Glutamatergic neuron (in vitro differentiated cells): ENCODE data around the gene HOMER2. TPM values are rescaled to one million over a fixed set of nuclear protein-coding genes. Genes with fewer than 3 reads are reported as not detected.

Source experiments
- DNase-seq: peaks from one replicate; pipeline ENCODE4 v3.0.0; 2022
- H3K27ac Mint-ChIP-seq: one replicate; pipeline ENCODE4 v1.8.0; 2020; ENCODE audit warnings: mild to moderate bottlenecking, mixed read lengths, inconsistent platforms; ENCODE audit not compliant: unreplicated experiment
- H3K27me3 Mint-ChIP-seq: one replicate; pipeline ENCODE4 v1.8.0; 2020; ENCODE audit warnings: mild to moderate bottlenecking, moderate library complexity, mixed read lengths, inconsistent platforms; ENCODE audit not compliant: unreplicated experiment
- H3K36me3 Mint-ChIP-seq: one replicate; pipeline ENCODE4 v1.8.0; 2020; ENCODE audit warnings: mild to moderate bottlenecking, mixed read lengths, inconsistent platforms; ENCODE audit not compliant: unreplicated experiment
- H3K4me1 Mint-ChIP-seq: one replicate; pipeline ENCODE4 v1.8.0; 2020; ENCODE audit warnings: mild to moderate bottlenecking, low read depth, mixed read lengths, inconsistent platforms; ENCODE audit not compliant: unreplicated experiment
- H3K4me3 Mint-ChIP-seq: one replicate; pipeline ENCODE4 v1.8.0; 2020; ENCODE audit warnings: mild to moderate bottlenecking, mixed read lengths, inconsistent platforms; ENCODE audit not compliant: unreplicated experiment
- H3K9me3 Mint-ChIP-seq: one replicate; pipeline ENCODE4 v1.8.0; 2020; ENCODE audit warnings: mild to moderate bottlenecking, moderate library complexity, mixed read lengths, inconsistent platforms; ENCODE audit not compliant: unreplicated experiment
- total RNA-seq: library from RNA; stranded (reverse); fragmentation: NEBNext Ultra II Directional; extraction: Animal tissue kit (Norgen Biotek cat#: 25700); gene quantifications from one replicate; pipeline ENCODE4 v1.2.1, GENCODE V29; 2021; ENCODE audit not compliant: unreplicated experiment
- TF ChIP-seq, protein P1 (sequence below): fragments of 200-600 bp; sonication (generic); IDR thresholded peaks from one replicate; pipeline ENCODE4 v1.5.0; 2021; ENCODE audit not compliant: partially characterized antibody, unreplicated experiment

The HOMER2 gene
- total RNA-seq, 1 donor from 2014 or later, result 32.6 TPM

DNA sequence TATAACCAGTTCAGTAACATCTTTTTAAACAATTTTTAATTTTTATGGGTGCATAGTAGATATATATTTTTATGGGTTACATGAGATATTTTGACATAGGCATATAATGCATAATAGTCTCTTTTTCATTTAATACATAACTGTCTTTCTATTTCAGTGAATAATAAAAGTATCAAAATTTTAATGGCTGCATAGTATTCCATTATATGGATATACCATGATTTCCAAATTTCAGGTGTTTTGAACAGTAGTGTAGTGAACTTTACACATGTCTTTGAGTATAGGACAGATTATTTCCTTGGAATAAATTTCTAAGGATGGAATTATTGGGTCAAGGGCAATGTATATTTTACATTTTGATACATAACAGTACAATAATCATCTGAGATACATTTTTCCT is 132.4 kb downstream of the HOMER2 start:
- Mint-ChIP-seq H3K4me1 (no peaks in the 10 kb centered on the region), H3K9me3 (no peaks in the 10 kb centered on the region), H3K27me3 (peaks cover 2% of the 10 kb centered on the region), H3K36me3 (peaks cover 4% of the 10 kb centered on the region), H3K4me3 (no peak overlapping the region), H3K27ac (no peak overlapping the region)
- TF ChIP-seq, protein P1, sequence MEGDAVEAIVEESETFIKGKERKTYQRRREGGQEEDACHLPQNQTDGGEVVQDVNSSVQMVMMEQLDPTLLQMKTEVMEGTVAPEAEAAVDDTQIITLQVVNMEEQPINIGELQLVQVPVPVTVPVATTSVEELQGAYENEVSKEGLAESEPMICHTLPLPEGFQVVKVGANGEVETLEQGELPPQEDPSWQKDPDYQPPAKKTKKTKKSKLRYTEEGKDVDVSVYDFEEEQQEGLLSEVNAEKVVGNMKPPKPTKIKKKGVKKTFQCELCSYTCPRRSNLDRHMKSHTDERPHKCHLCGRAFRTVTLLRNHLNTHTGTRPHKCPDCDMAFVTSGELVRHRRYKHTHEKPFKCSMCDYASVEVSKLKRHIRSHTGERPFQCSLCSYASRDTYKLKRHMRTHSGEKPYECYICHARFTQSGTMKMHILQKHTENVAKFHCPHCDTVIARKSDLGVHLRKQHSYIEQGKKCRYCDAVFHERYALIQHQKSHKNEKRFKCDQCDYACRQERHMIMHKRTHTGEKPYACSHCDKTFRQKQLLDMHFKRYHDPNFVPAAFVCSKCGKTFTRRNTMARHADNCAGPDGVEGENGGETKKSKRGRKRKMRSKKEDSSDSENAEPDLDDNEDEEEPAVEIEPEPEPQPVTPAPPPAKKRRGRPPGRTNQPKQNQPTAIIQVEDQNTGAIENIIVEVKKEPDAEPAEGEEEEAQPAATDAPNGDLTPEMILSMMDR, result no peak
- no peak for DNase-seq

- Mint-ChIP-seq H3K4me1 (peaks cover 13% of the 10 kb centered on the region), H3K27me3 (peaks cover 2% of the 10 kb centered on the region), H3K27ac (no peak overlapping the region), H3K4me3 (no peak overlapping the region), H3K9me3 (no peaks in the 10 kb centered on the region), H3K36me3 (no peaks in the 10 kb centered on the region)
- TF ChIP-seq, protein P1, result no peak
- DNase-seq, result no peak
Measured at GRCh38 chr15:82812994-82813393, 139.5 kb downstream of the HOMER2 start.

- DNase-seq, result no peak
- H3K4me3 Mint-ChIP-seq, result peak overlapping the region; percentile 98
- peak overlapping the region; percentile 87 for H3K27ac Mint-ChIP-seq
- peaks cover 13% of the 10 kb centered on the region for H3K4me1 Mint-ChIP-seq
- peaks cover 2% of the 10 kb centered on the region for H3K27me3 Mint-ChIP-seq
- no peaks in the 10 kb centered on the region for H3K36me3 Mint-ChIP-seq
- no peaks in the 10 kb centered on the region for H3K9me3 Mint-ChIP-seq
- TF ChIP-seq, protein P1, result no peak
Measured at GRCh38 chr15:82810890-82811426, 141.6 kb downstream of the HOMER2 start.

DNA sequence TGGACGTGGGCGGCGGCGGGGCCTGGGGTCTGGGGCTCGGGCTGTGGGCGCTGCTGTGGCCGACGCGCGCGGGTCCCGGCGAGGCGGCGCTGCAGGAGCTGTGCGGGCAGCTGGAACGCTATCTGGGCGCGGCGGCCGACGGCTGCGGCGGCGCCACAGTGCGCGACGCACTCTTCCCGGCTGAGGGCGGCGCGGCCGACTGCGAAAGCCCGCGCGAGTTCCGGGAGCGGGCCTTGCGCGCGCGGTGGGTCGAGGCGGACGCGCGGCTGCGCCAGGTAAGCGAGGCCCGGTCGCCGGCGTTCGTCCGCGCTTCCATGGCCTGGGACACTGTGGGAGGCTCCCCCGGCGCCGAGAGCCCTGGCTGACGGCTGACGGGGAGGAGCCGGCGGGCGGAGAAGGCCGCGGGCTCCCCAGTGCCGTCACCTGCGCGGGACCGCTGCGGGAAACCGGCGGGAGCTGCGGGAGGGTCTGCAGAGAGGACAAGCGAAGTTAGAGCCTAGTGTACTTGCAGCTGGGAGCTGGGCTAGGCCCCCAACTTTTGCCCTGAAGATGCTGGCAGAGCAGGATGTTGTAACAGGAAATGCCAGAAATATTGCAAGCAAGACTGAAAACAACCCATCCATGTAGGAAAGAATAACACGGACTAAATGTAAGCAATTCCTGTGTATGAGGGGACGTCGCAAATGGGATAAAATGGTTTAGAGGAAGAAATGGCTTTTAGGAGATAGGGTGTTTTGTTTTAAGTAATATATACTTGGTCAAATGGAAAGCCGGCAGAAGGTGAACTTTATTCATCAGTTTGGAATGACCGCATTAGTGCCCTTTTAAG is 142.2 kb downstream of the HOMER2 start:
- Mint-ChIP-seq H3K9me3 (no peaks in the 10 kb centered on the region), H3K4me3 (peak overlapping the region; percentile 98), H3K36me3 (no peaks in the 10 kb centered on the region), H3K27ac (peak overlapping the region; percentile 87), H3K4me1 (peaks cover 13% of the 10 kb centered on the region), H3K27me3 (peaks cover 2% of the 10 kb centered on the region)
- TF ChIP-seq, protein P1, result no peak
- peak; percentile 66 for DNase-seq
